Measurements from ENCODE around the gene SP140. TPM values are rescaled to one million over a fixed set of nuclear protein-coding genes. Genes with fewer than 3 reads are reported as not detected.

SP140 gene
- total and polyA plus RNA-seq, 10 of the 15 experiments (the other 5 are each of a cell fraction or from before 2014, with no cell fraction given): 61.7 to 164 (median 90.7) TPM

GRCh38 chr2:230296917-230297316, 71.4 kb downstream of the SP140 start:
- H4K20me1 ChIP-seq (ENCODE audit: control insufficient read depth, insufficient read depth): no peaks in the 10 kb centered on the region
- H3K27me3 ChIP-seq (replicated peaks in 1 of 2; ENCODE audit: control insufficient read depth in 2 of 2, insufficient read depth in 2 of 2, low read length in 1 of 2): no peaks in the 10 kb centered on the region
- DNase-seq (ENCODE audit: low read depth, low spot score) (no peak), FAIRE-seq (no peak), ATAC-seq (no peak)
- intact Hi-C loops (cut with micrococcal nuclease; ENCODE audit: unreplicated experiment) (no loop called here), in situ Hi-C loops (cut with MboI) (no loop called here)
- BruUV-seq (replicated peaks): no TSS peak
- H3K9me3 ChIP-seq (replicated peaks; ENCODE audit: control insufficient read depth, insufficient read depth, low read length): peaks cover 5% of the 10 kb centered on the region; the same call in 2 of the 3 replicates
- no peaks in the 10 kb centered on the region for H3K79me2 ChIP-seq (ENCODE audit: control insufficient read depth, insufficient read depth, low read length)
- no peak overlapping the region for H3K27ac ChIP-seq (ENCODE audit: control insufficient read depth, insufficient read depth)
- CTCF ChIA-PET: no interaction called here
- H3K9ac ChIP-seq (ENCODE audit: control insufficient read depth, insufficient read depth, low read length): no peak overlapping the region
- H3K36me3 ChIP-seq (ENCODE audit: control insufficient read depth in 2 of 2, insufficient read depth in 2 of 2, low read length in 1 of 2): peaks cover 25 to 41% of the 10 kb centered on the region in 2 experiments; a peak in 3 of 4 replicates
- TF ChIP-seq CHD1 (IDR thresholded peaks at IDR 0.05; ENCODE audit: low read depth, low read length) (no peak), SMARCA5 (IDR thresholded peaks at IDR 0.05) (no peak)
- SMC1A ChIA-PET (ENCODE audit: uncharacterized antibody, unreplicated experiment): interaction anchor here (0.6 to 1.6 kb wide), 2 partner anchors 16 to 86 kb away, joined by 3 read pairs; no protein-coding TSS in a partner anchor
- POLR2A ChIA-PET: no interaction called here
- H2AFZ ChIP-seq (ENCODE audit: control insufficient read depth, low read depth, low read length): no peak overlapping the region
- H3K4me3 ChIP-seq: no peak overlapping the region
- H3K4me1 ChIP-seq (ENCODE audit: control insufficient read depth, insufficient read depth, low read length): no peaks in the 10 kb centered on the region
- H3K4me2 ChIP-seq (ENCODE audit: control insufficient read depth, insufficient read depth): no peak overlapping the region
- RAD21 ChIA-PET (ENCODE audit: unreplicated experiment): no interaction called here

- in situ Hi-C loops (cut with MboI) (no loop called here), intact Hi-C loops (cut with micrococcal nuclease; ENCODE audit: unreplicated experiment) (no loop called here)
- Histone ChIP-seq H3K9ac (ENCODE audit: control insufficient read depth, insufficient read depth, low read length) (no peak overlapping the region), H3K4me2 (ENCODE audit: control insufficient read depth, insufficient read depth) (no peak overlapping the region), H3K27me3 (replicated peaks in 1 of 2; ENCODE audit: control insufficient read depth in 2 of 2, insufficient read depth in 2 of 2, low read length in 1 of 2) (no peaks in the 10 kb centered on the region), H3K36me3 (ENCODE audit: control insufficient read depth in 2 of 2, insufficient read depth in 2 of 2, low read length in 1 of 2) (peaks cover 18 to 23% of the 10 kb centered on the region in 2 experiments; a peak in 3 of 4 replicates), H2AFZ (ENCODE audit: control insufficient read depth, low read depth, low read length) (no peak overlapping the region), H3K4me3 (no peak overlapping the region), H3K79me2 (ENCODE audit: control insufficient read depth, insufficient read depth, low read length) (no peaks in the 10 kb centered on the region), H3K9me3 (replicated peaks; ENCODE audit: control insufficient read depth, insufficient read depth, low read length) (peaks cover 5% of the 10 kb centered on the region; the same call in 2 of the 3 replicates), H3K4me1 (ENCODE audit: control insufficient read depth, insufficient read depth, low read length) (no peaks in the 10 kb centered on the region), H3K27ac (ENCODE audit: control insufficient read depth, insufficient read depth) (no peak overlapping the region), H4K20me1 (ENCODE audit: control insufficient read depth, insufficient read depth) (no peaks in the 10 kb centered on the region)
- POLR2A ChIA-PET: no interaction called here
- ATAC-seq (no peak), DNase-seq (ENCODE audit: low read depth, low spot score) (no peak), FAIRE-seq (no peak)
- BruUV-seq (replicated peaks): no TSS peak
- SMC1A ChIA-PET (ENCODE audit: uncharacterized antibody, unreplicated experiment): no interaction called here
- CTCF ChIA-PET: no interaction called here
- RAD21 ChIA-PET (ENCODE audit: unreplicated experiment): no interaction called here
- WGBS (ENCODE audit: insufficient coverage, insufficient replicate concordance, low lambda C conversion rate, missing lambda C conversion rate): 97% methylated on average over 2 of the region's 2 CpGs
- TF ChIP-seq POLR2AphosphoS2 (IDR thresholded peaks at IDR 0.05; ENCODE audit: low read depth, low read length) (no peak), ZNF217 (IDR thresholded peaks at IDR 0.05) (no peak), KAT2A (conservative IDR thresholded peaks at IDR 0.05; ENCODE audit: control insufficient read depth, low read depth, low read length) (no peak), ZNF274 (IDR thresholded peaks at IDR 0.05; ENCODE audit: insufficient read depth, insufficient read length) (no peak), FOXM1 (IDR thresholded peaks at IDR 0.05; ENCODE audit: low read depth, low read length) (no peak), TAF1 (IDR thresholded peaks at IDR 0.05; ENCODE audit: borderline replicate concordance, low read depth, low read length) (no peak), NBN (IDR thresholded peaks at IDR 0.05) (no peak), JUND (IDR thresholded peaks at IDR 0.05; ENCODE audit: low read depth, low read length) (no peak), IRF5 (IDR thresholded peaks at IDR 0.05; ENCODE audit: borderline replicate concordance) (no peak), ZBTB40 (IDR thresholded peaks at IDR 0.05; ENCODE audit: borderline replicate concordance) (no peak), YY1 (IDR thresholded peaks at IDR 0.05; ENCODE audit: low read depth, low read length) (no peak), ZNF24 (IDR thresholded peaks at IDR 0.05) (no peak)
These were observed 74.1 kb downstream of the SP140 start for GRCh38 chr2:230299618-230300017.

Measured in GM12878 (cell line).